GM18498 (cell line): ENCODE data around the gene TECPR2.
A peak's percentile ranks its signal among the peaks of the same experiment; 100 is the strongest.
"Not testable (repeated sequence)": the region's sequence is repeated elsewhere in the genome, so short reads cannot be mapped to it uniquely, and the experiment has no call there.

Source experiments
- ATAC-seq: cut with Tn5 transposase; IDR thresholded peaks from one replicate; pipeline ENCODE4 v1.9.1; 2021; ENCODE audit warnings: mild to moderate bottlenecking, moderate library complexity; ENCODE audit not compliant: unreplicated experiment

Gene TECPR2

GRCh38 chr14:102519709-102520108 lies 157.0 kb downstream of the TECPR2 start:
- not testable (repeated sequence) for ATAC-seq

- ATAC-seq = no peak
These were observed 160.4 kb downstream of the TECPR2 start for GRCh38 chr14:102523200-102523568.

- ATAC-seq = peak; percentile 9
These were observed 161.1 kb downstream of the TECPR2 start for GRCh38 chr14:102523569-102524450.

- peak; percentile 95 for ATAC-seq
These were observed 161.9 kb downstream of the TECPR2 start for GRCh38 chr14:102524451-102525218.

GRCh38 chr14:102525219-102525928 lies 162.6 kb downstream of the TECPR2 start:
- ATAC-seq = peak; percentile 10

- ATAC-seq = no peak
These were observed 163.3 kb downstream of the TECPR2 start for GRCh38 chr14:102525929-102526497.

- no peak for ATAC-seq
These were observed 165.9 kb downstream of the TECPR2 start for GRCh38 chr14:102528431-102529170.

- ATAC-seq = no peak
These were observed 168.2 kb downstream of the TECPR2 start for GRCh38 chr14:102530828-102531478.

- ATAC-seq = no peak
These were observed 169.5 kb downstream of the TECPR2 start for GRCh38 chr14:102532204-102532658.

- ATAC-seq = no peak
These were observed 175.3 kb downstream of the TECPR2 start for GRCh38 chr14:102537981-102538601.

- ATAC-seq = no peak
These were observed 176.1 kb downstream of the TECPR2 start for GRCh38 chr14:102538602-102539543.

GRCh38 chr14:102539544-102540314 lies 177.0 kb downstream of the TECPR2 start:
- ATAC-seq = no peak

GRCh38 chr14:102540315-102541028 lies 177.7 kb downstream of the TECPR2 start:
- no peak for ATAC-seq

- not testable (repeated sequence) for ATAC-seq
These were observed 178.3 kb downstream of the TECPR2 start for GRCh38 chr14:102541029-102541491.

- no peak for ATAC-seq
These were observed 179.0 kb downstream of the TECPR2 start for GRCh38 chr14:102541771-102542170.

GRCh38 chr14:102544046-102544746 lies 181.5 kb downstream of the TECPR2 start:
- no peak for ATAC-seq
